ENCODE results near the gene NAALADL2. TPM values are rescaled to one million over a fixed set of nuclear protein-coding genes. Genes with fewer than 3 reads are reported as not detected.

NAALADL2 gene
- polyA plus RNA-seq, 1 donor from 2014 or later: 1.6 TPM

DNA sequence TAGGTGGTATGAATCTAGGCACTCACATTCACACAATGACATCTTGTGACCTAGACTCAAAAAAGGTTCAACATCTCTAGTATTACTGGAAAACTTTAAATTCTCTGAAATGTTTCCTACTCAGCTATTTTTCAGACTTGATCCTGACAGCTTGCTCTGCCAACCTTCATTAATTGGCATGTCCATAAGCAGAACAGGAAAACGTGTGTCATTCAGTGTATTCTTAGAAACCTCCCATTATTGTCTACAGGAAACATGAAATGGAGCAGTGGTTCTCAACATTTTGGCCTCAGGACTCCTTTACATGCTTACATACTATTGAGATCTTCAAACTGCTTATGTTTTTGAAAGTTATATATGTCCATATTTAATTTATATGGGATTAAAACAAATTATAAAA, 363.2 kb downstream of the NAALADL2 start:
- Histone ChIP-seq H3K4me3 (ENCODE audit: low read length) (no peak overlapping the region), H3K79me2 (replicated peaks; ENCODE audit: insufficient read depth, low read length) (no peaks in the 10 kb centered on the region), H4K20me1 (ENCODE audit: insufficient read depth) (no peaks in the 10 kb centered on the region), H3K9me2 (ENCODE audit: insufficient read depth, low read length) (no peaks in the 10 kb centered on the region), H3K36me3 (ENCODE audit: insufficient read depth, low read length) (no peaks in the 10 kb centered on the region), H3K9me3 (ENCODE audit: low read length) (no peaks in the 10 kb centered on the region), H3F3A (ENCODE audit: insufficient read depth, low read length, poor library complexity, severe bottlenecking) (no peaks in the 10 kb centered on the region), H3K27ac (ENCODE audit: low read length) (no peak overlapping the region), H2AFZ (ENCODE audit: low read depth, low read length) (no peak overlapping the region), H3K27me3 (ENCODE audit: insufficient read depth, low read depth, low read length) (no peaks in the 10 kb centered on the region), H3K4me2 (ENCODE audit: low read length) (no peak overlapping the region), H3K9ac (ENCODE audit: low read length) (no peak overlapping the region)
- no peak for TF ChIP-seq MXI1 (conservative IDR thresholded peaks at IDR 0.05; ENCODE audit: poor library complexity, severe bottlenecking)
- peak; percentile 45 for TF ChIP-seq EP300 (conservative IDR thresholded peaks at IDR 0.05; ENCODE audit: poor library complexity, severe bottlenecking)
- TF ChIP-seq SMC3 (conservative IDR thresholded peaks at IDR 0.05; ENCODE audit: poor library complexity): no peak
- peak; percentile 29 for TF ChIP-seq POLR2AphosphoS5 (IDR thresholded peaks at IDR 0.05)
- TF ChIP-seq, protein P1, sequence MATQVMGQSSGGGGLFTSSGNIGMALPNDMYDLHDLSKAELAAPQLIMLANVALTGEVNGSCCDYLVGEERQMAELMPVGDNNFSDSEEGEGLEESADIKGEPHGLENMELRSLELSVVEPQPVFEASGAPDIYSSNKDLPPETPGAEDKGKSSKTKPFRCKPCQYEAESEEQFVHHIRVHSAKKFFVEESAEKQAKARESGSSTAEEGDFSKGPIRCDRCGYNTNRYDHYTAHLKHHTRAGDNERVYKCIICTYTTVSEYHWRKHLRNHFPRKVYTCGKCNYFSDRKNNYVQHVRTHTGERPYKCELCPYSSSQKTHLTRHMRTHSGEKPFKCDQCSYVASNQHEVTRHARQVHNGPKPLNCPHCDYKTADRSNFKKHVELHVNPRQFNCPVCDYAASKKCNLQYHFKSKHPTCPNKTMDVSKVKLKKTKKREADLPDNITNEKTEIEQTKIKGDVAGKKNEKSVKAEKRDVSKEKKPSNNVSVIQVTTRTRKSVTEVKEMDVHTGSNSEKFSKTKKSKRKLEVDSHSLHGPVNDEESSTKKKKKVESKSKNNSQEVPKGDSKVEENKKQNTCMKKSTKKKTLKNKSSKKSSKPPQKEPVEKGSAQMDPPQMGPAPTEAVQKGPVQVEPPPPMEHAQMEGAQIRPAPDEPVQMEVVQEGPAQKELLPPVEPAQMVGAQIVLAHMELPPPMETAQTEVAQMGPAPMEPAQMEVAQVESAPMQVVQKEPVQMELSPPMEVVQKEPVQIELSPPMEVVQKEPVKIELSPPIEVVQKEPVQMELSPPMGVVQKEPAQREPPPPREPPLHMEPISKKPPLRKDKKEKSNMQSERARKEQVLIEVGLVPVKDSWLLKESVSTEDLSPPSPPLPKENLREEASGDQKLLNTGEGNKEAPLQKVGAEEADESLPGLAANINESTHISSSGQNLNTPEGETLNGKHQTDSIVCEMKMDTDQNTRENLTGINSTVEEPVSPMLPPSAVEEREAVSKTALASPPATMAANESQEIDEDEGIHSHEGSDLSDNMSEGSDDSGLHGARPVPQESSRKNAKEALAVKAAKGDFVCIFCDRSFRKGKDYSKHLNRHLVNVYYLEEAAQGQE (IDR thresholded peaks at IDR 0.05; ENCODE audit: borderline replicate concordance): peak; percentile 61

DNA sequence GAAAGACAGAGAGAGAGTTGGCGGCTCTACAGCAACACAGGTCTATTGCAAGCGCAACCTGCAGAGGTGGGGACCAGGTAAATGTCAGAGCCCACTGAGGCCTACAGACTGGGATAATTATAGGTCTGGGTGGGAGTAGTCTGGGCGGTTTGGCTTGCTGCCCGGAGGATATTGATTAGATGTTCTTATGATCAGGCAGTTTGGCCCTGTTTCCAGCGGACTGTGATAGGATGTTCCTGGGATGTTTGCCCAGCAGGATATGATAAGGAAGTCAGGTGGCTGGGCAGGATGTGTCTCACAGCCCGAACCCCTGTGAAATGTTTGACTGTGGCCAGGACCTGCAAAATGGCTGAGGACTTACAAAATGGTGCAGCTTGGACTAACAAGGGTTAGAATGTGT, 364.9 kb downstream of the NAALADL2 start:
- no peak overlapping the region for H2AFZ ChIP-seq (ENCODE audit: low read depth, low read length)
- H3K27me3 ChIP-seq (ENCODE audit: insufficient read depth, low read depth, low read length): no peaks in the 10 kb centered on the region
- H4K20me1 ChIP-seq (ENCODE audit: insufficient read depth): no peaks in the 10 kb centered on the region
- no peaks in the 10 kb centered on the region for H3K36me3 ChIP-seq (ENCODE audit: insufficient read depth, low read length)
- TF ChIP-seq EP300 (conservative IDR thresholded peaks at IDR 0.05; ENCODE audit: poor library complexity, severe bottlenecking) (no peak), EZH2 (IDR thresholded peaks at IDR 0.05; ENCODE audit: borderline replicate concordance, insufficient read depth, low read length, poor library complexity, severe bottlenecking) (no peak), RAD21 (conservative IDR thresholded peaks at IDR 0.05) (no peak), MXI1 (conservative IDR thresholded peaks at IDR 0.05; ENCODE audit: poor library complexity, severe bottlenecking) (no peak), TAF1 (IDR thresholded peaks at IDR 0.05; ENCODE audit: low read depth) (no peak), POLR2AphosphoS5 (IDR thresholded peaks at IDR 0.05) (no peak), SMC3 (conservative IDR thresholded peaks at IDR 0.05; ENCODE audit: poor library complexity) (no peak)
- TF ChIP-seq, protein P1 (IDR thresholded peaks at IDR 0.05; ENCODE audit: borderline replicate concordance): no peak
- TF ChIP-seq, protein P2, sequence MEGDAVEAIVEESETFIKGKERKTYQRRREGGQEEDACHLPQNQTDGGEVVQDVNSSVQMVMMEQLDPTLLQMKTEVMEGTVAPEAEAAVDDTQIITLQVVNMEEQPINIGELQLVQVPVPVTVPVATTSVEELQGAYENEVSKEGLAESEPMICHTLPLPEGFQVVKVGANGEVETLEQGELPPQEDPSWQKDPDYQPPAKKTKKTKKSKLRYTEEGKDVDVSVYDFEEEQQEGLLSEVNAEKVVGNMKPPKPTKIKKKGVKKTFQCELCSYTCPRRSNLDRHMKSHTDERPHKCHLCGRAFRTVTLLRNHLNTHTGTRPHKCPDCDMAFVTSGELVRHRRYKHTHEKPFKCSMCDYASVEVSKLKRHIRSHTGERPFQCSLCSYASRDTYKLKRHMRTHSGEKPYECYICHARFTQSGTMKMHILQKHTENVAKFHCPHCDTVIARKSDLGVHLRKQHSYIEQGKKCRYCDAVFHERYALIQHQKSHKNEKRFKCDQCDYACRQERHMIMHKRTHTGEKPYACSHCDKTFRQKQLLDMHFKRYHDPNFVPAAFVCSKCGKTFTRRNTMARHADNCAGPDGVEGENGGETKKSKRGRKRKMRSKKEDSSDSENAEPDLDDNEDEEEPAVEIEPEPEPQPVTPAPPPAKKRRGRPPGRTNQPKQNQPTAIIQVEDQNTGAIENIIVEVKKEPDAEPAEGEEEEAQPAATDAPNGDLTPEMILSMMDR (IDR thresholded peaks at IDR 0.05; ENCODE audit: poor library complexity, severe bottlenecking): no peak
- H3K4me3 ChIP-seq (ENCODE audit: low read length): no peak overlapping the region
- H3K9ac ChIP-seq (ENCODE audit: low read length): no peak overlapping the region
- H3K9me3 ChIP-seq (ENCODE audit: low read length): no peaks in the 10 kb centered on the region
- no peaks in the 10 kb centered on the region for H3K9me2 ChIP-seq (ENCODE audit: insufficient read depth, low read length)
- no peak overlapping the region for H3K27ac ChIP-seq (ENCODE audit: low read length)
- no peaks in the 10 kb centered on the region for H3K79me2 ChIP-seq (replicated peaks; ENCODE audit: insufficient read depth, low read length)
- H3K4me2 ChIP-seq (ENCODE audit: low read length): no peak overlapping the region
- no peaks in the 10 kb centered on the region for H3F3A ChIP-seq (ENCODE audit: insufficient read depth, low read length, poor library complexity, severe bottlenecking)
